OCI-LY1 (cell line): ENCODE data around the gene COMMD1.

ENCODE experiments used
- H2AFZ ChIP-seq: fragments of 200-600 bp; sonication (generic), shearing (Covaris generic); 2 replicates; pipeline ENCODE4 v1.6.0; 2014; ENCODE audit warnings: antibody characterized with exemption, mild to moderate bottlenecking, low read length
- H3F3A ChIP-seq: fragments of 200-600 bp; sonication (generic), shearing (Covaris generic); 2 replicates; pipeline ENCODE4 v1.6.0; 2014; ENCODE audit warnings: mild to moderate bottlenecking, antibody characterized with exemption, low read length, moderate library complexity; ENCODE audit not compliant: insufficient read depth
- H3K27ac ChIP-seq: fragments of 200-600 bp; sonication (generic); 2 replicates; pipeline ENCODE4 v1.5.1; 2014; ENCODE audit warnings: low read length, mixed run types, mild to moderate bottlenecking, low read depth; ENCODE audit not compliant: poor library complexity, severe bottlenecking
- H3K27me3 ChIP-seq: fragments of 200-600 bp; sonication (generic); 2 replicates; pipeline ENCODE4 v1.6.0; 2014; ENCODE audit warnings: antibody characterized with exemption, mild to moderate bottlenecking, low read length, moderate library complexity; ENCODE audit not compliant: insufficient read depth
- H3K36me3 ChIP-seq: fragments of 200-600 bp; sonication (generic); 2 replicates; pipeline ENCODE4 v1.6.1; 2014; ENCODE audit warnings: mild to moderate bottlenecking, antibody characterized with exemption, low read length, moderate library complexity, mixed read lengths; ENCODE audit not compliant: insufficient read depth
- H3K4me1 ChIP-seq: fragments of 200-600 bp; sonication (generic); 2 replicates; pipeline ENCODE4 v1.5.1; 2014; ENCODE audit warnings: mild to moderate bottlenecking, low read length, moderate library complexity; ENCODE audit not compliant: insufficient read depth, severe bottlenecking
- H3K4me2 ChIP-seq: fragments of 200-600 bp; sonication (generic), shearing (Covaris generic); 2 replicates; pipeline ENCODE4 v1.6.1; 2014; ENCODE audit warnings: low read length
- H3K4me3 ChIP-seq: fragments of 200-600 bp; sonication (generic); 2 replicates; pipeline ENCODE4 v1.5.1; 2014; ENCODE audit warnings: low read length, low read depth, mild to moderate bottlenecking, mixed read lengths; ENCODE audit not compliant: poor library complexity, severe bottlenecking
- H3K79me2 ChIP-seq: fragments of 200-600 bp; shearing (Covaris generic); 2 replicates; pipeline ENCODE4 v1.6.1; 2016; ENCODE audit warnings: mixed run types, low read length, mixed read lengths; ENCODE audit not compliant: insufficient read depth
- H3K9ac ChIP-seq: fragments of 200-600 bp; sonication (generic), shearing (Covaris generic); 2 replicates; pipeline ENCODE4 v1.6.1; 2014; ENCODE audit warnings: mild to moderate bottlenecking, low read length, mixed read lengths
- H3K9me2 ChIP-seq: fragments of 200-600 bp; sonication (generic), shearing (Covaris generic); 2 replicates; pipeline ENCODE4 v1.6.1; 2014; ENCODE audit warnings: low read depth, mild to moderate bottlenecking, low read length, mixed read lengths
- H3K9me3 ChIP-seq: fragments of 200-600 bp; shearing (Covaris generic); 2 replicates; pipeline ENCODE4 v1.6.1; 2014; ENCODE audit warnings: low read length, mixed read lengths
- H4K20me1 ChIP-seq: fragments of 200-600 bp; sonication (generic), shearing (Covaris generic); 2 replicates; pipeline ENCODE4 v1.6.0; 2016; ENCODE audit warnings: mild to moderate bottlenecking, low read length; ENCODE audit not compliant: insufficient read depth
- EZH2 ChIP-seq: fragments of 200-600 bp; sonication (generic), shearing (Covaris generic); IDR thresholded peaks from 2 replicates; pipeline ENCODE4 v1.8.0; 2017; ENCODE audit warnings: borderline replicate concordance, mixed run types, mild to moderate bottlenecking, antibody characterized with exemption, low read length, moderate library complexity, mixed read lengths
- TF ChIP-seq, protein P1 (sequence below): fragments of 200-600 bp; sonication (generic), shearing (Covaris generic); IDR thresholded peaks from 2 replicates; pipeline ENCODE4 v1.5.1; 2017; ENCODE audit warnings: mild to moderate bottlenecking, antibody characterized with exemption, low read length, moderate library complexity, mixed read lengths

Gene COMMD1

DNA sequence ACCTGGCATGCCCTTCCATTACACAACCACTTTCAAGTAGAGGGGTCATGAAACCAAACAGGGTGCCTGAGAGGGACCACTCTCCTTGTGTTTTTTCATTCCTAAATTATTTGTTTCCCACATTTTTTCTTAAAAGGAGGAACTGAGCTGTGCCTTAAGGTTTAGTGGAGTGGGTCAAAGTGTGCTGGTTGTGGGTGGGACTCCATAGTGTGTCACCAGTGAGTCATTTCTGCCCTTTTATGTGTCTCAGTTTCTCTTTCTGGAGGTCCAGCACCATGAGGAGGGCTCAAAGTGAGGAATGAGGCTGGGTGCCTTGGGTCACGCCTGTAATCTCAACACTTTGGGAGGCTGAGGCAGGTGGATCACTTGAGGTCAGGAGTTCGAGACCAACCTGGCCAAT, 37.8 kb downstream of the COMMD1 start:
- Histone ChIP-seq H3F3A (no peaks in the 10 kb centered on the region), H4K20me1 (no peaks in the 10 kb centered on the region), H3K79me2 (no peaks in the 10 kb centered on the region), H3K4me2 (no peak overlapping the region), H2AFZ (no peak overlapping the region), H3K9ac (no peak overlapping the region), H3K4me1 (no peaks in the 10 kb centered on the region), H3K4me3 (no peak overlapping the region), H3K36me3 (no peaks in the 10 kb centered on the region), H3K27me3 (no peaks in the 10 kb centered on the region), H3K27ac (no peak overlapping the region), H3K9me2 (no peaks in the 10 kb centered on the region), H3K9me3 (no peaks in the 10 kb centered on the region)
- TF ChIP-seq, protein P1, sequence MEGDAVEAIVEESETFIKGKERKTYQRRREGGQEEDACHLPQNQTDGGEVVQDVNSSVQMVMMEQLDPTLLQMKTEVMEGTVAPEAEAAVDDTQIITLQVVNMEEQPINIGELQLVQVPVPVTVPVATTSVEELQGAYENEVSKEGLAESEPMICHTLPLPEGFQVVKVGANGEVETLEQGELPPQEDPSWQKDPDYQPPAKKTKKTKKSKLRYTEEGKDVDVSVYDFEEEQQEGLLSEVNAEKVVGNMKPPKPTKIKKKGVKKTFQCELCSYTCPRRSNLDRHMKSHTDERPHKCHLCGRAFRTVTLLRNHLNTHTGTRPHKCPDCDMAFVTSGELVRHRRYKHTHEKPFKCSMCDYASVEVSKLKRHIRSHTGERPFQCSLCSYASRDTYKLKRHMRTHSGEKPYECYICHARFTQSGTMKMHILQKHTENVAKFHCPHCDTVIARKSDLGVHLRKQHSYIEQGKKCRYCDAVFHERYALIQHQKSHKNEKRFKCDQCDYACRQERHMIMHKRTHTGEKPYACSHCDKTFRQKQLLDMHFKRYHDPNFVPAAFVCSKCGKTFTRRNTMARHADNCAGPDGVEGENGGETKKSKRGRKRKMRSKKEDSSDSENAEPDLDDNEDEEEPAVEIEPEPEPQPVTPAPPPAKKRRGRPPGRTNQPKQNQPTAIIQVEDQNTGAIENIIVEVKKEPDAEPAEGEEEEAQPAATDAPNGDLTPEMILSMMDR, result no peak
- TF ChIP-seq EZH2, result no peak

DNA sequence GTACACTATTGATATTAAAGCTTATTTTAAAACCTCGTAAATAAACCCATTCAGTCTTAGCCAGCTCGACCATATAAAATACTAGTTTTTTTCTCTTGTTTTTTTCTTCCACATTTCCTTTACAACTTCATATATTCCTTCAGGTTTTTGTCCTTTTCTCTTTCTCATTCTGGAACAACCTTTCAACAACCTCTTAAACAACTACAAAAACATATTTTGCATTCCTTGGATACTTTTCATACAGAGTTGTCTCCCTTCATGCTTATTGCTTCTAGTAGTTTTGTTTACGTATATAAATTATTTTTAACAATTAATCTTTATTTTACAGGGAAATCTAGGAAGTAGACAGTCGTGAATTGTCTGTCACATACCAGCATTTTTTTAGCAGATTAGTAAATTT, 41.2 kb downstream of the COMMD1 start:
- no peak overlapping the region for H3K4me3 ChIP-seq
- no peaks in the 10 kb centered on the region for H3K4me1 ChIP-seq
- TF ChIP-seq, protein P1, result no peak
- no peak for TF ChIP-seq EZH2
- H3F3A ChIP-seq, result no peaks in the 10 kb centered on the region
- H2AFZ ChIP-seq, result no peak overlapping the region
- H4K20me1 ChIP-seq, result no peaks in the 10 kb centered on the region
- H3K27ac ChIP-seq, result no peak overlapping the region
- no peaks in the 10 kb centered on the region for H3K36me3 ChIP-seq
- H3K9me3 ChIP-seq, result no peaks in the 10 kb centered on the region
- H3K79me2 ChIP-seq, result no peaks in the 10 kb centered on the region
- H3K4me2 ChIP-seq, result no peak overlapping the region
- H3K27me3 ChIP-seq, result no peaks in the 10 kb centered on the region
- H3K9ac ChIP-seq, result no peak overlapping the region
- no peaks in the 10 kb centered on the region for H3K9me2 ChIP-seq

DNA sequence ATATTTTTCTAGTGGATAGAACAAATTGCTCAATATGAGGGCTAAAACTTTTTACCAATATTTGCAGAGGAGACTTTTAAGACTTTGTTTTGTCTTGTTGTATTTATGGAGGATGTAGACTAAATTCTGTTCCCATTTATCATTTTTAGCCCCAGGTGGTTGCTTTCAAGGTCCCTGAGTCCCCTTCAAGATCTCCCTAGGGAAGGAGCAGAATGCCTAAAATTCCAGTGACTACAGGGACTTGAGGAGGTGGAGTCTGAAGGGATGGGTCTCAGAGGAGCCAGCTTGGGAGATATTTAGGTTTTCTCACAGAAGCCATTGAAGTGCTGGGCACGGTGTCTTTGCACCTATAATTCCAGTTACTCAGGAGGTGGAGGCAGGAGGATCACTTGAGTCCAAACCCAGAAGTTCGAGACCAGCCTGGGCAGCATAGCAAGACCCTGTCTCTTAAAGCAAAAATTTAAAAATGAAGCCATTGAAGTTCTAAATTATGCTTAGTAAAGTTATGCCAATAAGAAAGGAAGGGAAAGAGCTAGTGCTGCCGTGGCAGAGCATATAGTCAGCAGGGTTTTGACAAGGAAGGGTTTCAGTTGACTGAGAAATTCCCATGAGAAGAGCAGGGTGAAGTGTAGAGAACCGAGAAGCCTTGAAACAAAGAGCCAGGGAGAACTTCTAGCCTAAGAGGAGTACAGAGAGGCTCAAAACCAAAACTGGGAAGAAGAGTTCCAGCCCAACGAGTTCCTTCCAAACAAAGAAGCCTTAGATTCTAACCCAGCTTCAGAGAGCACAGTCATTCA, 43.4 kb downstream of the COMMD1 start:
- Histone ChIP-seq H3F3A (no peaks in the 10 kb centered on the region), H3K4me2 (no peak overlapping the region), H3K36me3 (no peaks in the 10 kb centered on the region), H2AFZ (no peak overlapping the region), H3K79me2 (no peaks in the 10 kb centered on the region), H3K9me3 (0 out of 2 replicates have a peak, but pooled peaks cover 5% of the 10 kb centered on the region), H3K9me2 (no peaks in the 10 kb centered on the region), H3K9ac (no peak overlapping the region), H3K27ac (no peak overlapping the region), H4K20me1 (no peaks in the 10 kb centered on the region), H3K4me1 (no peaks in the 10 kb centered on the region), H3K4me3 (no peak overlapping the region), H3K27me3 (no peaks in the 10 kb centered on the region)
- TF ChIP-seq, protein P1, result no peak
- TF ChIP-seq EZH2, result no peak
